GM13977 (cell line): Measurements from ENCODE around the gene SEC11C.

ENCODE experiments used
- DNase-seq: peaks from one replicate; pipeline ENCODE4 v3.0.0; 2012; ENCODE audit warnings: low spot score
- in situ Hi-C: fragments of 300-500 bp; cut with MboI; formaldehyde crosslinking; loops from one replicate; pipeline ENCODE4 v1.12.0; 2022; ENCODE audit warnings: low sequenced_read_pairs, low pct_unique_long_range_greater_than_20kb, mixed read lengths, inconsistent platforms; ENCODE audit not compliant: unreplicated experiment
- TF ChIP-seq, protein P1 (sequence below): IDR thresholded peaks from 2 replicates; pipeline ENCODE4 v1.5.1; 2012; ENCODE audit warnings: mild to moderate bottlenecking, control low read depth; ENCODE audit not compliant: insufficient read depth; ENCODE audit errors: extremely low read depth, missing control alignments

Gene SEC11C

DNA sequence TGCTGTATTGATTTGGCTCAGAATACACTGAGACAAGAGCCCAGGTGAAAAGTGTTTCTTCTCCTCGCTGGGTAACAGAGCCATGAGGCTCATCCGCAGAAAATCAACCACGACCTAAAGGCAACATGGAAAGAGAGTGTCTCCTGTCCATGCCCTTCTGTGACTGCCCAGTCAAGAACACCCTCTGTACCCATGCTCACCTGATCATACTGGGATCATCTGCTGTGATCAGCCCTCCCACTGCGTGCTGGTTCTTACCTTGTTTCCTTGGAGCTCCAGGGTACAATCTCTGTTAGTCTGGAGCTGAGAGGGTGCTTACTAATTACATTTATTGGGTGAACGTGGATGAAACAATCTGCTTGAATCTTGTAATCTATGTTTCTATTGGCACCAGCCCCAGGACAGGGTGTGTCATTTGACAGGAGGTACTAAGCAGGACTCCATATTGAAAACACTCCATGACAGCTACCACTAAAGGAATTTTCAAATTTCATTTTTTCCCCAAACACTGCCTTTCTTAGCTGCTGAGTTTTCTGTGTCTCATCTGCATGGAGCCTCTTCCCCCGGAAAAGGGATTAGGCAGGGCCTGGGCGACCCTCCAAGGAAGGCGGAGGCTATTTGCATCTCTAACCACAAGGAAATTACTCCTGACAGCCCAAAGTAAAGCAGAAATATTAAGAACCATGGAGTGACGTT, 40.6 kb downstream of the SEC11C start:
- DNase-seq = no peak
- TF ChIP-seq, protein P1, sequence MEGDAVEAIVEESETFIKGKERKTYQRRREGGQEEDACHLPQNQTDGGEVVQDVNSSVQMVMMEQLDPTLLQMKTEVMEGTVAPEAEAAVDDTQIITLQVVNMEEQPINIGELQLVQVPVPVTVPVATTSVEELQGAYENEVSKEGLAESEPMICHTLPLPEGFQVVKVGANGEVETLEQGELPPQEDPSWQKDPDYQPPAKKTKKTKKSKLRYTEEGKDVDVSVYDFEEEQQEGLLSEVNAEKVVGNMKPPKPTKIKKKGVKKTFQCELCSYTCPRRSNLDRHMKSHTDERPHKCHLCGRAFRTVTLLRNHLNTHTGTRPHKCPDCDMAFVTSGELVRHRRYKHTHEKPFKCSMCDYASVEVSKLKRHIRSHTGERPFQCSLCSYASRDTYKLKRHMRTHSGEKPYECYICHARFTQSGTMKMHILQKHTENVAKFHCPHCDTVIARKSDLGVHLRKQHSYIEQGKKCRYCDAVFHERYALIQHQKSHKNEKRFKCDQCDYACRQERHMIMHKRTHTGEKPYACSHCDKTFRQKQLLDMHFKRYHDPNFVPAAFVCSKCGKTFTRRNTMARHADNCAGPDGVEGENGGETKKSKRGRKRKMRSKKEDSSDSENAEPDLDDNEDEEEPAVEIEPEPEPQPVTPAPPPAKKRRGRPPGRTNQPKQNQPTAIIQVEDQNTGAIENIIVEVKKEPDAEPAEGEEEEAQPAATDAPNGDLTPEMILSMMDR = no peak
- in situ Hi-C loops = no loop called here

DNA sequence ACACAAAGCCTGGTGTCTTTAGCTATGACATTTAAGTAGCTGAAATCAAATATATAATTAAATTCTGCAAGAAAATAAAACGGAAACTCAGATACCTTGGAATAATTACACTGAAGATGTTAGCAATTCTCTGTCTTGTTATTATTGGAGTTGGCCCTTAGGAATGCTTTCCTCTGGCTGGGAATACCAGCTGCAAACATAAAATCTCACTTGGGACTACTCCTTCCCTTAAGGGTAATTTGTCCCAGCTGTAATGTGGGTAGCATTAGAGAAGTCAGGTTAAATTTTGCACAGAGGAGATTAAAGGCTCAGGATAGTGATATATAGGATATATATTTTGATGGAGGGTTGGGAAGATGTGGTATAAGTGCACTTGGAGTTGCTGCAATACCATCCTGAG, 43.0 kb downstream of the SEC11C start:
- no peak for DNase-seq
- TF ChIP-seq, protein P1 = no peak
- in situ Hi-C loops = no loop called here

DNA sequence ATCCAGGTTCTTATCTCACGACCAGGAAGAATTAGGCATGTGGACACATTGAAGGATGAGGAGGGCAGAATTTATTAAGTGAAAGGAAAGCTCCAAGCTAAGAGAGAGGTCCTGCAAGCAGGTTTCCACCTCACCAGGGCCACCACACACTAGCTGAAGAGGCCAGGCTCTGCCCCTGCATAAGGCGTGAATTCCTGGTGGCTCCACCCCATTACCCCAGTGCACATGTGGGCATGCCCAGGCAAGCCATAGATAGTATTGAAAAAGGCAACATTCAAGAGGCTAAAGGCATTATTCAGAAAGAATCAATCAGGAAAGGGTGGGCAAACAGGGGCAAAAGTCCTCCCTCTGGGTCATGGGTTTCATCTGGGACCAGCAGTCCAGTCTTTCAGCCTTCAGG, 49.3 kb downstream of the SEC11C start:
- TF ChIP-seq, protein P1 = no peak
- in situ Hi-C loops = no loop called here

DNA sequence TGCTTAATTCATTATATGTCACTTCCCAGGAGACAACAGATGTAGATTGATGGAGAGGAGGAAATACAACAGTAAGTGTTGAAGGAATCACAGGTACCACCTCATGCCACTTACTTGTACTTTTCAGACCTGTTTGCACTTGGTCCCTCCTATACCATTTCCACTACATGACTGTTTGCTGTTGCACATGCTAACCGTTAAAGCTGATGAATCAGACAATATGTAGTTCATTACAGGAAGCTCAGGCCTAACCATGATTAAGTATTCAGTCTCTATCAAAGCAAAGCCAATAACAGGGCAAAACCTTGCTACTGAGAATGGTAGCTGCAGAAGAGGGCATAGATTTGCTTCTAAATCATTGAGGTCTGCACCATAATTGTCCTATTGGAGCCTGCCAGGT, 50.1 kb downstream of the SEC11C start:
- DNase-seq = no peak
- in situ Hi-C loops = no loop called here
- TF ChIP-seq, protein P1 = no peak

More for the DNA sequence above, 49.3 kb downstream of the SEC11C start:
- no peak for DNase-seq

DNA sequence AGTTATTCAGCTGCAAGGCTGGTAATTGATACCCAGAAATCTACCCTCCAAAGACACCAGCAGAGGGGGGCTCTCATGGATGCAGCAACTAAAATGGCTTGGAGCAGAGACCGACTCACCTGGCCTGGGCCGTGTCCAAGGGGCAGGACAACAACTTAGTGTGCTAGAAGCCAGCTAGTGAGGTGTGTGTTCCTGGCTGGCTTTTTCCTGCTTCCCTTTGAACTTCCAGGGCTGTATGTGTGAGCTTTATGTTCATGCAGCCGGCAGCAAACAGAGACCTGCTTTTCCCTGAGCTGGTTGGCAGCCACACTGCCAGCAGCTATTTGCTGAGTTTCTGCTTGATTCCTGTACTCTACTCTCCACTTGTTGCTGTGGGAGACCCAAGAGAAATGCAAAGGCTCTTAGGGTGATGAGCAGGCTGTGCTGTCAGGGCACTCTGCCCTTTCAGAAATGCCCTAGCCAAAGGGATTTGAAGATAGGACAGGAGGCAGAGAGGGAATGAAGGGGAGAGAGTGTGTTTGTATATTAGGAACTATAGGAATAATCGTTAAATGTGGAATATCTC, 56.6 kb downstream of the SEC11C start:
- TF ChIP-seq, protein P1 = no peak
- in situ Hi-C loops = no loop called here
- DNase-seq = no peak

DNA sequence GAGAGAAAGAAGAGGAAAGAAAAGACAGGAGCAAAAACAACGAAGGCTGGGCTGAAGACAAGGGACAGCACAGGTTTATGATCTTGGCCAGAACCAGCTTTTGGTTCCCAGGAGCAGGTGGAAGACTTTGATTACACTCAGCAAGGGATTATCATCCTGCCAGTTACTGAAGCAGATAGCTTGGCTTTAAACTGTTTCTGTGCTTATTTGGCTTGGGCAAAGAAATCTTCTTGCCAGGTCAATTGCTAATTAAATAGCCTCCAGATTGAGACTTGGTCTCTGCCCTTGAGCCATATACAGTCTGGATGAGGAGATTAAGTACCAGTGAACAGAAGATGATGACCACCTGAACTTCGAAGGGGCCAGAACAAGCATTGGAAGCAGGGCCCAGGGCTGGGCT, 58.0 kb downstream of the SEC11C start:
- TF ChIP-seq, protein P1 = no peak
- DNase-seq = no peak
- in situ Hi-C loops = no loop called here
